HUES64 (cell line): Measurements from ENCODE around the gene EBLN1.
"Not testable (repeated sequence)": the region's sequence is repeated elsewhere in the genome, so short reads cannot be mapped to it uniquely, and the experiment has no call there.

Source experiments
- H3K27ac ChIP-seq: 2 replicates; pipeline ENCODE4 v1.7.0; 2013; ENCODE audit warnings: low read depth, low read length, inconsistent platforms
- H3K27me3 ChIP-seq: 2 replicates; pipeline ENCODE4 v1.6.1; 2013; ENCODE audit warnings: mild to moderate bottlenecking, low read length; ENCODE audit not compliant: insufficient read depth
- H3K36me3 ChIP-seq: 2 replicates; pipeline ENCODE4 v1.6.1; 2013; ENCODE audit warnings: mild to moderate bottlenecking, low read length; ENCODE audit not compliant: insufficient read depth
- H3K4me1 ChIP-seq: 2 replicates; pipeline ENCODE4 v1.6.1; 2013; ENCODE audit warnings: mild to moderate bottlenecking, low read length, moderate library complexity; ENCODE audit not compliant: insufficient read depth
- H3K4me3 ChIP-seq: 2 replicates; pipeline ENCODE4 v1.5.1; 2013; ENCODE audit warnings: mild to moderate bottlenecking, low read length, moderate library complexity
- H3K9ac ChIP-seq: 2 replicates; pipeline ENCODE4 v1.6.1; 2013; ENCODE audit warnings: mild to moderate bottlenecking, low read depth, low read length
- H3K9me3 ChIP-seq: 2 replicates; pipeline ENCODE4 v1.6.1; 2013; ENCODE audit warnings: low read depth, low read length; ENCODE audit not compliant: insufficient read depth
- WGBS: fragments of 150-250, 120-280 bp; methylation state at CpG from one replicate; pipeline ENCODE4 v1.1.7; 2013; ENCODE audit warnings: missing lambda C conversion rate; 5-methylcytosine and 5-hydroxymethylcytosine counted together

The EBLN1 gene

DNA sequence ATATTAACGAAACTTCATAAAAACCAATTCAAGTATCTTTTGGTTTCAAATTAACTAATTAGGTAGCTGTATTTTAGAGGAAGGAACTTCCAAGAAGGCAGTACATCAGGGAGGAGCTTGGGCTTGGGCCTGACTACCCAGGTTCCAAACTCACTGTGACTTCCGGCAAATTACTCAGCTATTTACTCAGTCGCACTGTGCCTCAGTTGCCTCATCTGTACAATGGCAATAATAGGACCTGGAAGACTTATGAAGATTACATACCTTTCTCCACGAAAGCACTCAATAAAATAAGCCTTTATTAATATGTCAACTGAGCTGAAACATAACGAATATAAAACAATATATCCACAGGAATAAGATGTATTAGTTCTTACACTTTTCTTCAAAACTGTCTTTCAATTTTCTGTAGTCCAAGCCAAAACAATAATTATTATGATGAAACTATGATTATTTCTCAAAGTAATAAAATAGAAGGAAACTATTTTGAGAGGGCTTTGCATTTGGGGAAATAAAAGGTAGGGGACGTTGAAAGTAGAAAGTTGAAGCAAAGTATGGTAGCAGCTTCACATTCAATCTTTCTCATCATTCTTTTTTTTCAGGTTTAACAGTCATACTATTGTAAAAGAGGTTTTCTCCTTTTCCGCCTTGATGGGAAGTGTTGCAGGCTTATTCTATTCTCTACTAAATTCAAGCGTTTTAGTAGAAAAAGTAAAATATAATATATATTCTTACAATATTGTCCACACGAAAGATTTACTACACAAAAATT lies 10.5 kb upstream of the EBLN1 start:
- Histone ChIP-seq H3K4me3 (peak overlapping the region; percentile 96), H3K27ac (no peak overlapping the region; the same call in 1 of the 2 replicates), H3K36me3 (no peaks in the 10 kb centered on the region), H3K4me1 (peaks cover 6% of the 10 kb centered on the region; the same call in 1 of the 2 replicates), H3K9me3 (no peaks in the 10 kb centered on the region), H3K9ac (peak overlapping the region; percentile 87), H3K27me3 (peaks cover 5% of the 10 kb centered on the region; the same call in 1 of the 2 replicates)
- 69% methylated on average over 4 of the region's 9 CpGs for WGBS

GRCh38 chr10:22226599-22226998 lies 8.8 kb upstream of the EBLN1 start:
- H3K4me3 ChIP-seq, result no peak overlapping the region
- H3K36me3 ChIP-seq, result no peaks in the 10 kb centered on the region
- H3K9me3 ChIP-seq, result no peaks in the 10 kb centered on the region
- 89% methylated on average over 2 of the region's 2 CpGs for WGBS
- H3K9ac ChIP-seq, result no peak overlapping the region
- H3K27me3 ChIP-seq, result peaks cover 5% of the 10 kb centered on the region; the same call in 1 of the 2 replicates
- no peak overlapping the region for H3K27ac ChIP-seq
- peaks cover 6% of the 10 kb centered on the region; the same call in 1 of the 2 replicates for H3K4me1 ChIP-seq

GRCh38 chr10:22222236-22223190 lies 4.7 kb upstream of the EBLN1 start:
- no peaks in the 10 kb centered on the region for H3K36me3 ChIP-seq
- H3K9ac ChIP-seq, result no peak overlapping the region
- H3K4me3 ChIP-seq, result no peak overlapping the region
- no peaks in the 10 kb centered on the region for H3K9me3 ChIP-seq
- H3K27me3 ChIP-seq, result no peaks in the 10 kb centered on the region
- H3K27ac ChIP-seq, result no peak overlapping the region
- H3K4me1 ChIP-seq, result no peaks in the 10 kb centered on the region
- WGBS, result 92% methylated on average over 3 of the region's 5 CpGs

DNA sequence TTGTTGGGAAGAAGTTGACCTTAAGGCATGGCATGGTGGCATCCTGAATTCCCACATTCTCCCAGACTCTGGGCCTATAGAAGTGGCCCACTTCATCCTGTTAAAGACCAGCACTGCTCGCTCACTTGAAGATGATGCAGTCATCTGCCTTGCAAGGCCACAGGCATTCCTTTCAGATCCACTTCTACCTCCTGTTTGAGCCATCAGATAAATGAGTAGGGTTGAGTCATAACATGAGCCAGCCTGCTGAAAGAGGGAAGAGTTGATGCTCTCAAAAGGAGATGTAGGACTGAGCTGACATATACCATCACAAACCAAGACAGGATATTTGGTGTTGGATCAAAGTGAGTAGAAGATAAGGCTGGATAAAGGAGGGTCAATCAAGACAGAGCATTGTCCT lies 1.5 kb upstream of the EBLN1 start:
- H3K4me3 ChIP-seq, result no peak overlapping the region
- no peaks in the 10 kb centered on the region for H3K4me1 ChIP-seq
- H3K27ac ChIP-seq, result no peak overlapping the region
- 96% methylated on average over 1 of the region's 1 CpG for WGBS
- no peak overlapping the region for H3K9ac ChIP-seq
- no peaks in the 10 kb centered on the region for H3K36me3 ChIP-seq
- no peaks in the 10 kb centered on the region for H3K27me3 ChIP-seq
- no peaks in the 10 kb centered on the region for H3K9me3 ChIP-seq

GRCh38 chr10:22218448-22218847 lies 633 bp upstream of the EBLN1 start:
- no peak overlapping the region for H3K4me3 ChIP-seq
- H3K9ac ChIP-seq, result no peak overlapping the region
- H3K27ac ChIP-seq, result no peak overlapping the region
- H3K27me3 ChIP-seq, result no peaks in the 10 kb centered on the region
- 83% methylated on average over 2 of the region's 2 CpGs for WGBS
- no peaks in the 10 kb centered on the region for H3K9me3 ChIP-seq
- no peaks in the 10 kb centered on the region for H3K4me1 ChIP-seq
- H3K36me3 ChIP-seq, result no peaks in the 10 kb centered on the region

- H3K27me3 ChIP-seq, H3K9ac ChIP-seq, H3K9me3 ChIP-seq, H3K36me3 ChIP-seq, H3K27ac ChIP-seq, H3K4me3 ChIP-seq, H3K4me1 ChIP-seq: not testable (repeated sequence)
- WGBS, result 93% methylated on average over 5 of the region's 5 CpGs
These were observed 731 bp downstream of the EBLN1 start for GRCh38 chr10:22217084-22217483.

DNA sequence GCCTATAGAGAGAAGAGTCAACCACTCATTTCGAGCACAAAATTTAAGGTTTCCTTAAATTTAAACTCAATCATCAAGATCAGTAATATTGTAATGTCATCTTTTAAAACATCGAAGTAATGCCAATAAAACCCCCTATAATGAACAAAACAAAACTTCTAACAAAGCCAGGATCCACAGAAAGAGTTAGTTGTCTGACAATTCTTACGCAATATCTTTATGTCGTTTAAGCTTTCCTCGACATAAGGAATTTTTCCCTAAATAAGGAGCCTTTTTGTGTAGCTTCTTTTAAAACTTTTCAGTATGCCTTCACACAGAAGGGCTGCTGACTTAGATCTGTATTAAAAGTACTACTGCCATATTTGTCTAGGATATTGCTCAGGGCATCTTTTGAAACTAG lies 7.5 kb downstream of the EBLN1 start:
- no peaks in the 10 kb centered on the region for H3K36me3 ChIP-seq
- peaks cover 4% of the 10 kb centered on the region for H3K4me1 ChIP-seq
- 97% methylated on average over 5 of the region's 5 CpGs for WGBS
- no peak overlapping the region for H3K4me3 ChIP-seq
- no peaks in the 10 kb centered on the region for H3K9me3 ChIP-seq
- no peaks in the 10 kb centered on the region for H3K27me3 ChIP-seq
- H3K27ac ChIP-seq, result no peak overlapping the region
- H3K9ac ChIP-seq, result no peak overlapping the region

DNA sequence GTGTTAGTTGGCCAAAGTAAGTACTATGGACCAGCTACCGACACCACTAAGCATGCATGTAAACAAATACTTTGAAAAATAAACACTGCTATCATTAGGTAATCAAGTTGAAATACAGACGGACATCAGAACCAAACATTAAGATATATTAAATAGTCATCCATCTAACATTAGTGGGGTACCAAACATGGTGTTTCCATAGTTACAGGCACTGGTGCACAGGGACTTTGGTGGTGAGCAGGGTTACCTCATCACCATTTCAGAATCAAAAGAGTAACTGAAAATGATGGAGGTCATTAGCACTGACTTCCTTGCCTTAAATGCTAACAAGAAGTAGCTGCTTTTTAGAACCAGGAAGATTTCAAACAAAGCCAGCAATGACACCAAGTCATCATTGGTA lies 23.9 kb downstream of the EBLN1 start:
- Histone ChIP-seq H3K27ac (no peak overlapping the region), H3K4me1 (no peaks in the 10 kb centered on the region), H3K4me3 (no peak overlapping the region), H3K9ac (no peak overlapping the region), H3K27me3 (no peaks in the 10 kb centered on the region), H3K36me3 (no peaks in the 10 kb centered on the region), H3K9me3 (no peaks in the 10 kb centered on the region)
- WGBS, result 100% methylated on average over 1 of the region's 2 CpGs

GRCh38 chr10:22185586-22185985 lies 32.2 kb downstream of the EBLN1 start:
- WGBS, result 90% methylated on average over 4 of the region's 4 CpGs
- H3K9me3 ChIP-seq, result peaks cover 7% of the 10 kb centered on the region; the same call in 1 of the 2 replicates
- no peaks in the 10 kb centered on the region for H3K36me3 ChIP-seq
- no peaks in the 10 kb centered on the region; the same call in 1 of the 2 replicates for H3K4me1 ChIP-seq
- no peak overlapping the region for H3K27ac ChIP-seq
- H3K27me3 ChIP-seq, result no peaks in the 10 kb centered on the region
- H3K9ac ChIP-seq, result no peak overlapping the region
- no peak overlapping the region for H3K4me3 ChIP-seq

DNA sequence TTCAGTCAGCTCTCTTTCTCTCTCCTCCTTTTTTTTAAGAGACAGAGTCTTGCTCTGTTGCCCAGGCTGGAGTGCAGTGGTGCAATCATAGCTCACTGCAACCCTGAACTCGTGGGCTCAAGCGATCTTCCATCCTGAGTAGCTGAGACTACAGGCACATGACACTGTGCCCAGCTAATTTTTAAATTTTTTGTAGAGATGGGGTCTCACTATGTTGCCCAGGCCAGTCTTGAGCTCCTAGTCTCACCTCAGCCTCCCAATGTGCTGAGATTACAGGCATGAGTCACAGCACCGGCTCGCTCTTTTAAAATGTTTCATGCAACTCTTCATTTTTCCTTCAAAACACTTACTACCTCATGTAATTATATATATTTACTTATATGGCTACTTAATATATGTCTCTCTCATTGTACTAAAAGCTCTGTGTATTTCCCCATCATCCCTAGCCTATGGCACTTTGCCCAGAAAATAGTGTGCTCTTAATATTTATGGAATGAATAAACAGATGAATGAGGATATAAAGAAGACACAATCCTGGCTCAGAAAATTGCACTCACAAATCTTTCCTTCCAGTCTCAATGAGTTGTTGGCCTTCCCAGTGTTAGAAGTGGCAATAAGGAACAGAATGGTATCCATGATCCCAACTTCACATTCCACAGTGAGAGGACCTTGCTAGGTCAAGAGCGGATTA lies 33.9 kb downstream of the EBLN1 start:
- 92% methylated on average over 5 of the region's 5 CpGs for WGBS
- no peak overlapping the region for H3K4me3 ChIP-seq

More for the DNA sequence above, 33.9 kb downstream of the EBLN1 start:
- no peak overlapping the region for H3K9ac ChIP-seq
- H3K27ac ChIP-seq, result no peak overlapping the region
- H3K27me3 ChIP-seq, result no peaks in the 10 kb centered on the region
- H3K36me3 ChIP-seq, result no peaks in the 10 kb centered on the region
- H3K9me3 ChIP-seq, result peaks cover 8% of the 10 kb centered on the region; the same call in 1 of the 2 replicates
- H3K4me1 ChIP-seq, result no peaks in the 10 kb centered on the region; the same call in 1 of the 2 replicates
